ENCODE measurements around the gene DTL. TPM values are rescaled to one million over a fixed set of nuclear protein-coding genes. Genes with fewer than 3 reads are reported as not detected.

Gene DTL
- total and polyA plus RNA-seq, 2 experiments from 2014 or later = 8.2 to 9.7 TPM

DNA sequence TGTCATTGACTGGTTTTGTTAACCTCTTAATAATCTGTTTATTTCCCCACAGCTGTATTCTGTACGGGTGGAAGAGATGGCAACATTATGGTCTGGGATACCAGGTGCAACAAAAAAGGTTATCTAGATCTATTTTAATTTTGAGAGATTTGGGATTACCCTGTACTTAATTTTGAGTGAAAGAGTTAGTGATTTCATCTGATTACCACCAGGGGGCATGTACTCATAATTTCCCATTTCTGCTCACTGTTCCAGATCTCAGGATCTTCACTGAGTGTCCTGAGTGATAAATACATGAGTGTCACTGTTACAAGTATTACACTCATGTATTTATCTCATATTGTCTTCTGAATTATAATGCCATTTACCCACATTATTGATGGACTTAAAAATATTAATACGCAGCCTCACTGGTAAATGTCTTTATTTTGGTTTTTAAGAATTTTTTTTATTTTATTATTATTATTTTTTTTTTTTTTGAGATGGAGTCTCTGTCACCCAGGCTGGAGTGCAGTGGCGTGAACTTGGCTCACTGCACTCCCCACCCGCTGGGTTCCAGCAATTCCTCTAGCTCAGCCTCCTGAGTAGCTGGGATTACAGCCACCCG lies 27.4 kb downstream of the DTL start:
- 49 to 52% methylated on average over 5 of the region's 5 CpGs for WGBS, 2 experiments (ENCODE audit: low coverage in 1 of 2, low lambda C conversion rate in 2 of 2, missing lambda C conversion rate in 2 of 2)
- in situ Hi-C loops (cut with MboI) = loop anchor here (10.0 kb wide), 1 partner anchor 392 kb away; no protein-coding TSS in a partner anchor

GRCh38 chr1:212067787-212068186 lies 32.2 kb downstream of the DTL start:
- Histone ChIP-seq H3K9ac (no peak overlapping the region), H3K4me2 (ENCODE audit: unreplicated experiment) (no peak overlapping the region)

More for the DNA sequence above, 27.4 kb downstream of the DTL start:
- Histone ChIP-seq H3K4me1 (ENCODE audit: insufficient read depth) (no peaks in the 10 kb centered on the region), H3K9ac (no peak overlapping the region), H3K36me3 (ENCODE audit: low read depth) (no peaks in the 10 kb centered on the region), H3K4me3 (no peak overlapping the region), H2AFZ (no peak overlapping the region), H3K9me3 (ENCODE audit: low read depth) (no peaks in the 10 kb centered on the region), H3F3A (ENCODE audit: insufficient read depth) (no peaks in the 10 kb centered on the region), H3K9me2 (ENCODE audit: insufficient read depth) (no peaks in the 10 kb centered on the region), H3K79me2 (ENCODE audit: insufficient read depth) (no peaks in the 10 kb centered on the region), H3K27ac (no peak overlapping the region), H4K20me1 (ENCODE audit: insufficient read depth) (no peaks in the 10 kb centered on the region), H3K4me2 (ENCODE audit: unreplicated experiment) (no peak overlapping the region), H3K27me3 (replicated peaks; ENCODE audit: insufficient read depth) (no peaks in the 10 kb centered on the region)
- TF ChIP-seq EZH2 (IDR thresholded peaks at IDR 0.05; ENCODE audit: insufficient read depth, poor library complexity, severe bottlenecking) (no peak), EZH2phosphoT487 (IDR thresholded peaks at IDR 0.05; ENCODE audit: insufficient read depth, low read depth) (no peak)
- peak; percentile 78 for DNase-seq

DNA sequence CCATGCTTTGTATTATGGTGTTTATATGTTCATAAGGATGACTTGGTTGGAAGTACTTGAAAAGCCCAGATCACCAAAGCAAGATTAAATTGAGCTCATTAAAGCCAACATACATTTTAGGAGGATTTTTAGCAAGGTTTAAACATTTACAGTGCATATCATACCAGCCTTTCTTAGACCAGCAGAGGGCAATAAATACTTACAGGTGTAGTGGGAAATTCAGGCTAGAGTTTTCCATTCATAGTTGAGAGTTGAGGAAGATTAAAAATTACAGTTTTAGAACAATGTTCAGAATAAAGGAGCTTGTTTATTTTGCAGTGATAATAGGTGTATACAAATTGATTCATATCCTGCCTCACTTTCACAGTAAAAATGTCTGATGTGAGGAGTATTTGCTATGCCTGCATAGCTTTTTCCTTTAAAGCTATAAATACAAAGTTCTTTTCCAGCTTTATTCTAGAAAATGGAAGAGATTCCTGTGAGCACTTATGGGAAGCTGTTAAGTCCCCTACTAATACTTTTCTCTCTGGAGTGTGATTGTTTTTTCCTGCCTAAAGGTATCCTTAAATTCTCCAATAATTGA lies 35.3 kb downstream of the DTL start:
- Histone ChIP-seq H3K4me2 (ENCODE audit: unreplicated experiment) (no peak overlapping the region), H3K27me3 (replicated peaks; ENCODE audit: insufficient read depth) (no peaks in the 10 kb centered on the region), H3K9ac (no peak overlapping the region), H3K27ac (no peak overlapping the region), H3K9me2 (ENCODE audit: insufficient read depth) (no peaks in the 10 kb centered on the region), H3F3A (ENCODE audit: insufficient read depth) (no peaks in the 10 kb centered on the region), H3K4me3 (no peak overlapping the region), H3K4me1 (ENCODE audit: insufficient read depth) (no peaks in the 10 kb centered on the region), H3K79me2 (ENCODE audit: insufficient read depth) (no peaks in the 10 kb centered on the region), H4K20me1 (ENCODE audit: insufficient read depth) (no peaks in the 10 kb centered on the region), H3K36me3 (ENCODE audit: low read depth) (no peaks in the 10 kb centered on the region), H3K9me3 (ENCODE audit: low read depth) (no peaks in the 10 kb centered on the region), H2AFZ (no peak overlapping the region)
- peak; percentile 79 for DNase-seq
- no peak for TF ChIP-seq EZH2 (IDR thresholded peaks at IDR 0.05; ENCODE audit: insufficient read depth, poor library complexity, severe bottlenecking)
- TF ChIP-seq EZH2phosphoT487 (IDR thresholded peaks at IDR 0.05; ENCODE audit: insufficient read depth, low read depth) = no peak
- in situ Hi-C loops (cut with MboI) = loop anchor here (5.0 kb wide), 1 partner anchor 301 kb away; no protein-coding TSS in a partner anchor

More at GRCh38 chr1:212067787-212068186, 32.2 kb downstream of the DTL start:
- Histone ChIP-seq H3K36me3 (ENCODE audit: low read depth) (no peaks in the 10 kb centered on the region), H4K20me1 (ENCODE audit: insufficient read depth) (no peaks in the 10 kb centered on the region), H3K27ac (no peak overlapping the region), H3K27me3 (replicated peaks; ENCODE audit: insufficient read depth) (no peaks in the 10 kb centered on the region), H3K4me1 (ENCODE audit: insufficient read depth) (no peaks in the 10 kb centered on the region), H3F3A (ENCODE audit: insufficient read depth) (no peaks in the 10 kb centered on the region), H3K4me3 (no peak overlapping the region), H3K9me3 (ENCODE audit: low read depth) (no peaks in the 10 kb centered on the region), H2AFZ (no peak overlapping the region), H3K9me2 (ENCODE audit: insufficient read depth) (no peaks in the 10 kb centered on the region), H3K79me2 (ENCODE audit: insufficient read depth) (no peaks in the 10 kb centered on the region)
- in situ Hi-C loops (cut with MboI) = loop anchor here (10.0 kb wide), 1 partner anchor 387 kb away; no protein-coding TSS in a partner anchor
- DNase-seq = no peak
- 93 to 94% methylated on average over 3 of the region's 3 CpGs for whole genome bisulfite sequencing, 2 experiments (ENCODE audit: low coverage in 1 of 2, low lambda C conversion rate in 2 of 2, missing lambda C conversion rate in 2 of 2)
- no peak for TF ChIP-seq EZH2phosphoT487 (IDR thresholded peaks at IDR 0.05; ENCODE audit: insufficient read depth, low read depth)
- no peak for TF ChIP-seq EZH2 (IDR thresholded peaks at IDR 0.05; ENCODE audit: insufficient read depth, poor library complexity, severe bottlenecking)

GRCh38 chr1:212072047-212072446 lies 36.5 kb downstream of the DTL start:
- Histone ChIP-seq H3K9ac (no peak overlapping the region), H3K27ac (no peak overlapping the region), H4K20me1 (ENCODE audit: insufficient read depth) (no peaks in the 10 kb centered on the region), H3K79me2 (ENCODE audit: insufficient read depth) (no peaks in the 10 kb centered on the region), H3K27me3 (replicated peaks; ENCODE audit: insufficient read depth) (no peaks in the 10 kb centered on the region), H3K4me3 (no peak overlapping the region), H3K4me1 (ENCODE audit: insufficient read depth) (no peaks in the 10 kb centered on the region), H3F3A (ENCODE audit: insufficient read depth) (no peaks in the 10 kb centered on the region), H2AFZ (no peak overlapping the region), H3K36me3 (ENCODE audit: low read depth) (no peaks in the 10 kb centered on the region), H3K9me2 (ENCODE audit: insufficient read depth) (no peaks in the 10 kb centered on the region), H3K4me2 (ENCODE audit: unreplicated experiment) (no peak overlapping the region), H3K9me3 (ENCODE audit: low read depth) (no peaks in the 10 kb centered on the region)
- 92 to 100% methylated on average over 1 of the region's 1 CpG for WGBS, 2 experiments (ENCODE audit: low coverage in 1 of 2, low lambda C conversion rate in 2 of 2, missing lambda C conversion rate in 2 of 2)
- no peak for DNase-seq
- in situ Hi-C loops (cut with MboI) = loop anchor here (5.0 kb wide), 1 partner anchor 300 kb away; no protein-coding TSS in a partner anchor
- TF ChIP-seq EZH2 (IDR thresholded peaks at IDR 0.05; ENCODE audit: insufficient read depth, poor library complexity, severe bottlenecking) = no peak
- TF ChIP-seq EZH2phosphoT487 (IDR thresholded peaks at IDR 0.05; ENCODE audit: insufficient read depth, low read depth) = no peak

Measured in GM23248 (cell line).